ENCODE results near the gene ZBTB24.

GRCh38 chr6:109457562-109457996 is 25.4 kb downstream of the ZBTB24 start:
- no peak for TF ChIP-seq CTCF (IDR thresholded peaks at IDR 0.05)
- TF ChIP-seq POLR2A (IDR thresholded peaks at IDR 0.05) = no peak

Data from testis (tissue), 2 donors.